Peyer's patch (tissue), 4 donors: ENCODE measurements around the gene ZNF521. TPM values are rescaled to one million over a fixed set of nuclear protein-coding genes. Genes with fewer than 3 reads are reported as not detected.

Experiments used
- DNase-seq, 3 donors: peaks; one replicate each; pipeline ENCODE4 v3.0.0-alpha.2; 2017 to 2019
- H3K27ac ChIP-seq, 4 donors: fragments of 200-600 bp; sonication (generic); one replicate each; pipeline ENCODE4 v1.5.1; 2016 to 2019
- H3K27me3 ChIP-seq, 2 donors: fragments of 200-600 bp; sonication (generic); one replicate each; pipeline ENCODE4 v1.5.1; 2019
- H3K36me3 ChIP-seq, 3 donors: fragments of 200-600 bp; sonication (generic); one replicate each; pipeline ENCODE4 v1.5.1; 2016 to 2019
- H3K4me1 ChIP-seq, 4 donors: fragments of 200-600 bp; sonication (generic); one replicate each; pipeline ENCODE4 v1.5.1; 2016 to 2019
- H3K4me3 ChIP-seq, 4 donors: fragments of 200-600 bp; sonication (generic); 1 replicate in 3 of 4; 2 replicates in 1 of 4; pipeline ENCODE4 v1.5.1; 2016 to 2019; ENCODE audit warnings: mild to moderate bottlenecking in 1 of 4
- H3K9me3 ChIP-seq, 4 donors: fragments of 200-600 bp; sonication (generic); one replicate each; pipeline ENCODE4 v1.5.1; 2016 to 2019; ENCODE audit warnings: mild to moderate bottlenecking in 1 of 4
- POLR2A ChIP-seq, 2 donors: fragments of 450-650 bp; IDR thresholded peaks; one replicate each; pipeline ENCODE4 v1.5.1; 2017; ENCODE audit warnings: antibody characterized with exemption in 2 of 2, mild to moderate bottlenecking in 2 of 2, moderate library complexity in 2 of 2
- total RNA-seq, 4 donors: library from RNA; depleted of rRNA; stranded (reverse); fragments of >200 nt; gene quantifications; one replicate each; pipeline ENCODE4 v1.1.0, GENCODE V29; 2016
- TF ChIP-seq, protein P1 (sequence below), 6 experiments: fragments of 450-650 bp in 4 of 6; fragments of 200-600 bp in 2 of 6; sonication (generic) in 1 of 6; IDR thresholded peaks; one replicate each; pipeline ENCODE4 v1.5.1; 2017 to 2019; ENCODE audit warnings: antibody characterized with exemption in 6 of 6, mild to moderate bottlenecking in 3 of 6, moderate library complexity in 1 of 6

ZNF521 gene
- total RNA-seq, 4 donors from 2014 or later, result 4.2 to 25.6 (median 8.6) TPM

DNA sequence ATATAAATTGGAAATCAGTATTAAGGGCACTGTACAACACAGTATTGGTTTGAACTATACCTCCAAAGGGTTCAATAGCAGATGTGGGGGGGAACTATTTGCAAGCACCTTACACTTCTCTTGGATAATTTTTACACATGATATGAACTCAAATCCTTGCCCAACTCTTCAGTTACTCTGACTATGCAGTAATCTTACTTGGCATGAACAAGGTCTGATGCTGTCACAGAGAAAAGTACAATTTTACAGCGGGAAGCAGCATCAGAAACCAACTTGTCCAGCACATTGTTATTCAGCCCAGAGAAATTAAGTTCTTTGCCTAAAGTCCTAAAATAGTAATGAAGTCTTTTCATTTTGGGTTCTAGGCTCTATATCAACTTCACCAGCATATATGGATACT, 98.2 kb downstream of the ZNF521 start:
- TF ChIP-seq, protein P1, sequence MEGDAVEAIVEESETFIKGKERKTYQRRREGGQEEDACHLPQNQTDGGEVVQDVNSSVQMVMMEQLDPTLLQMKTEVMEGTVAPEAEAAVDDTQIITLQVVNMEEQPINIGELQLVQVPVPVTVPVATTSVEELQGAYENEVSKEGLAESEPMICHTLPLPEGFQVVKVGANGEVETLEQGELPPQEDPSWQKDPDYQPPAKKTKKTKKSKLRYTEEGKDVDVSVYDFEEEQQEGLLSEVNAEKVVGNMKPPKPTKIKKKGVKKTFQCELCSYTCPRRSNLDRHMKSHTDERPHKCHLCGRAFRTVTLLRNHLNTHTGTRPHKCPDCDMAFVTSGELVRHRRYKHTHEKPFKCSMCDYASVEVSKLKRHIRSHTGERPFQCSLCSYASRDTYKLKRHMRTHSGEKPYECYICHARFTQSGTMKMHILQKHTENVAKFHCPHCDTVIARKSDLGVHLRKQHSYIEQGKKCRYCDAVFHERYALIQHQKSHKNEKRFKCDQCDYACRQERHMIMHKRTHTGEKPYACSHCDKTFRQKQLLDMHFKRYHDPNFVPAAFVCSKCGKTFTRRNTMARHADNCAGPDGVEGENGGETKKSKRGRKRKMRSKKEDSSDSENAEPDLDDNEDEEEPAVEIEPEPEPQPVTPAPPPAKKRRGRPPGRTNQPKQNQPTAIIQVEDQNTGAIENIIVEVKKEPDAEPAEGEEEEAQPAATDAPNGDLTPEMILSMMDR (IDR thresholded peaks at IDR 0.05), result no peak
- TF ChIP-seq POLR2A (IDR thresholded peaks at IDR 0.05), result no peak
- DNase-seq, result no peak
- H3K4me3 ChIP-seq, result no peak overlapping the region
- no peaks in the 10 kb centered on the region for H3K36me3 ChIP-seq
- no peak overlapping the region for H3K27ac ChIP-seq
- no peaks in the 10 kb centered on the region for H3K27me3 ChIP-seq
- H3K9me3 ChIP-seq, result no peaks in the 10 kb centered on the region
- no peaks in the 10 kb centered on the region for H3K4me1 ChIP-seq

DNA sequence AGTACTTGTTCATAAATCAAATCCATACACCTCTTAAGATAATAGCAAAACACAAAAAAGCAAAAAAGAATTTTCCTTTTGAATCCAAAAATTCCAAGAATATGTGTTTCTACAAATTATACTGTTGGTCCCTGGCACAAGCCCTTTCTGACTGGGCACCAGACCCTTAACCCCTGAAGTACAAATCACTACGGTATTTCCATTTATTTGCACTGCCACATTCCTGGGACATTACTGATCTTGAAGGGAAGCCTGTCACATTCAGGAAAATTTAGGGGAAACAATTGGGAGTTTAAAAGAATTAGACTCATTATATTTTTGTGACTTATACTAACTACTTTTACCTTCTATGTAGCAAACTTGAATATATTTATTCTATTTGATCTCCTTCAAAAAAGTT, 98.8 kb downstream of the ZNF521 start:
- no peak for TF ChIP-seq POLR2A (IDR thresholded peaks at IDR 0.05)
- TF ChIP-seq, protein P1 (IDR thresholded peaks at IDR 0.05), result no peak
- Histone ChIP-seq H3K4me1 (no peaks in the 10 kb centered on the region), H3K4me3 (no peak overlapping the region), H3K27ac (no peak overlapping the region), H3K27me3 (no peaks in the 10 kb centered on the region), H3K9me3 (no peaks in the 10 kb centered on the region), H3K36me3 (no peaks in the 10 kb centered on the region)
- DNase-seq, result no peak

DNA sequence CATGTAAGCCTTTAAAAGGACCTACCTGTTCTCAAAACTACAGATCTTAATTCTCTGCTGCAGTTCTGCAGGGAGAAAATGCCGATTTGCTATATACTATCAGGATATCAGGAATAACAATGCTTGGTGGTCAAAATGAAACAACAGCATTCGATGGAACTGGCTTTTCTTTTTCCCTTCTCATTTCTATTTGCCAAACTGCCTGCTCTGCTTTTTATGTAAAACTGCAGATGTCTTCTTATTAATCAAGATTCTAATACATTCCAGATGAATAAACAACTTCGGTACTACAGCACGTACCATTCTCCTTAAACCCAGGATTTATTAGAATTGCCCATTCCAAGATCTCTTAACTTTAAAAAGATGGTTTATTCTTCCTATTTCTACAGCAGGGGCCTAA, 100.9 kb downstream of the ZNF521 start:
- no peak for TF ChIP-seq POLR2A (IDR thresholded peaks at IDR 0.05)
- TF ChIP-seq, protein P1 (IDR thresholded peaks at IDR 0.05), result no peak
- H3K27ac ChIP-seq, result no peak overlapping the region
- no peak for DNase-seq
- no peaks in the 10 kb centered on the region for H3K36me3 ChIP-seq
- no peak overlapping the region for H3K4me3 ChIP-seq
- H3K27me3 ChIP-seq, result no peaks in the 10 kb centered on the region
- H3K9me3 ChIP-seq, result no peaks in the 10 kb centered on the region
- H3K4me1 ChIP-seq, result no peaks in the 10 kb centered on the region

DNA sequence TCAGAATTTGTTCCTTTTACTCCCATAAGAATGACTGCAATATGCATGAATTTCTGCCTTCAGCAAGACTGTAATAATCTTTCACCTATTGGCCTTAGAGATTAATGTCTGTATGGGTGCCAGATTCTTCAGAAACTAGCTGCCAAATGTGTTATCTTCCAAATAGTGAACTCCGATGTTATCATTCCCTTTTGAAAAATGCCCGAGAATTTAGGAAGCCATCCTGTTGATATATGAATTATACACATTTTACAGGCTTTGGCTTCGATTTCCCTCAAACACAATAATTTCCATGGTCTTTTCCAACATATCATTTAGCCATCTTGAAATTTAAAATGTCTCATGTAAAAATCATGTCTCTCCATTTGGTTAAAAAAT, 101.5 kb downstream of the ZNF521 start:
- no peaks in the 10 kb centered on the region for H3K27me3 ChIP-seq
- no peak for DNase-seq
- H3K27ac ChIP-seq, result no peak overlapping the region
- H3K9me3 ChIP-seq, result no peaks in the 10 kb centered on the region
- H3K4me1 ChIP-seq, result no peaks in the 10 kb centered on the region
- no peaks in the 10 kb centered on the region for H3K36me3 ChIP-seq
- no peak overlapping the region for H3K4me3 ChIP-seq
- TF ChIP-seq, protein P1 (IDR thresholded peaks at IDR 0.05), result no peak
- no peak for TF ChIP-seq POLR2A (IDR thresholded peaks at IDR 0.05)

DNA sequence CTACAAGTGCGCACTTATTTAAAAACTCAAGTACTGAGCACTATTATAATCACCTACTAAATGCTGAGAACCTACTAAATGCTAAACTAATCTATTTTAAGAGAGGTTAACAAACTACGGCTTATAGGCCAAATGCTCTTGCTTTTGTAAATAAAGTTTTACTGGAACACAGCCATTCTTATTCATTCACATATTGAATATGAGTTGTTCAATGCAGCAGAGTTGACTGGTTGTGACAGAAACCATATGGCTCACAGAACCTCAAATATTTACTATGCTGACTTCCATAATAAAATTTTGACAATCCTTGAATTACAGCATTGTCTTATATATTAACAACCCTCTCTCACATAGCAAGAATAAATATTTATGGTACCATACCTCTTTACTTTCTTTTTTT, 103.2 kb downstream of the ZNF521 start:
- TF ChIP-seq POLR2A (IDR thresholded peaks at IDR 0.05), result no peak
- TF ChIP-seq, protein P1 (IDR thresholded peaks at IDR 0.05), result no peak
- Histone ChIP-seq H3K9me3 (no peaks in the 10 kb centered on the region), H3K27me3 (no peaks in the 10 kb centered on the region), H3K27ac (no peak overlapping the region), H3K4me1 (no peaks in the 10 kb centered on the region), H3K4me3 (no peak overlapping the region), H3K36me3 (no peaks in the 10 kb centered on the region)
- DNase-seq, result no peak

DNA sequence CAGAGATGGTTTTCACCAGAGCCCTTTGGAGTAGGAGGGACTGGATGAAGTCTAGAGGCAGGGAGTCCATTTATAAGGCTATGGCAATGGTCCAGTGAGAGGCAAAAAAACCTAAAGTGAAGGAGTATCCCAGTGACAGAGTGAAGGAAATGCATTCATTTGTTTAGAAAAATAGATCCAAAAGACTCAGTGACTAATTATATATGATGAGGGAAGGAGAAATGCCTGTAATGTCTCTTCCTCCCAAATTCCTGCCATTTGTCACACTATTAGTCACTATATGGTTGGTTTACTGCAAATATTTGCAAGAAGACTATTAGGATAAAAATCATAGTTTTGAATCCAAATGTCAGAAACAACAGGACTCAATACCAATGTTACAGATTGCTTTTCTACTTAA, 104.2 kb downstream of the ZNF521 start:
- Histone ChIP-seq H3K36me3 (no peaks in the 10 kb centered on the region), H3K4me1 (no peaks in the 10 kb centered on the region), H3K27ac (no peak overlapping the region), H3K4me3 (no peak overlapping the region), H3K9me3 (no peaks in the 10 kb centered on the region), H3K27me3 (no peaks in the 10 kb centered on the region)
- no peak for TF ChIP-seq POLR2A (IDR thresholded peaks at IDR 0.05)
- TF ChIP-seq, protein P1 (IDR thresholded peaks at IDR 0.05), result no peak
- no peak for DNase-seq
